Natural killer cell treated with Interleukin-12 subunit alpha and Interleukin-12 subunit beta and Interleukin-15 and Interleukin-18, amount 100 ng/mL, for 72 hours (primary cell): ENCODE measurements around the gene RTL10. TPM values are rescaled to one million over a fixed set of nuclear protein-coding genes. Genes with fewer than 3 reads are reported as not detected.

Source experiments
- ATAC-seq, 2 donors: fragments of 150-1000 bp; cut with Tn5 transposase in 1 of 2; sonication (Bioruptor Pico), chemical (Tn5 transposase) in 1 of 2; 2 replicates each; pipeline ENCODE4 v1.10.0; 2021
- DNase-seq: peaks from one replicate; pipeline ENCODE4 v3.0.0; 2022; ENCODE audit warnings: low spot score
- H3K27ac Mint-ChIP-seq, 2 donors: 1 replicate in 1 of 2; 2 replicates in 1 of 2; pipeline ENCODE4 v1.8.0; 2022; ENCODE audit warnings: mixed read lengths in 2 of 2, mild to moderate bottlenecking in 1 of 2, moderate library complexity in 1 of 2
- H3K27me3 Mint-ChIP-seq, 2 donors: 1 replicate in 1 of 2; 2 replicates in 1 of 2; pipeline ENCODE4 v1.8.0; 2022; ENCODE audit warnings: mixed read lengths in 2 of 2
- H3K36me3 Mint-ChIP-seq: one replicate; pipeline ENCODE4 v1.8.0; 2022; ENCODE audit warnings: mixed read lengths
- H3K4me1 Mint-ChIP-seq, 2 donors: 1 replicate in 1 of 2; 2 replicates in 1 of 2; pipeline ENCODE4 v1.8.0; 2022; ENCODE audit warnings: low read depth in 2 of 2, mixed read lengths in 2 of 2, mild to moderate bottlenecking in 1 of 2
- H3K4me3 Mint-ChIP-seq: one replicate; pipeline ENCODE4 v1.8.0; 2022; ENCODE audit warnings: mixed read lengths
- H3K9me3 Mint-ChIP-seq: 2 replicates; pipeline ENCODE4 v1.8.0; 2022; ENCODE audit warnings: mixed read lengths
- total RNA-seq, 2 donors: library from RNA; stranded (reverse); gene quantifications; one replicate each; pipeline ENCODE4 v1.2.3, GENCODE V29; 2022

Gene RTL10
- total RNA-seq, 2 donors from 2014 or later, result 11.2 to 26.3 TPM

- no peaks in the 10 kb centered on the region for H3K4me1 Mint-ChIP-seq
- DNase-seq (peak; percentile 58), ATAC-seq (no peak)
- H3K4me3 Mint-ChIP-seq, result no peak overlapping the region
- no peak overlapping the region for H3K27ac Mint-ChIP-seq
- no peaks in the 10 kb centered on the region for H3K36me3 Mint-ChIP-seq
- no peaks in the 10 kb centered on the region for H3K9me3 Mint-ChIP-seq
- no peaks in the 10 kb centered on the region for H3K27me3 Mint-ChIP-seq
Observed at GRCh38 chr22:19876314-19876940, 21.8 kb upstream of the RTL10 start.

GRCh38 chr22:19875531-19876313 is 21.0 kb upstream of the RTL10 start:
- DNase-seq (peak; percentile 48), ATAC-seq (no peak)
- no peaks in the 10 kb centered on the region for H3K4me1 Mint-ChIP-seq
- no peak overlapping the region for H3K27ac Mint-ChIP-seq
- no peaks in the 10 kb centered on the region for H3K27me3 Mint-ChIP-seq
- no peaks in the 10 kb centered on the region for H3K36me3 Mint-ChIP-seq
- no peaks in the 10 kb centered on the region for H3K9me3 Mint-ChIP-seq
- H3K4me3 Mint-ChIP-seq, result no peak overlapping the region

- H3K4me3 Mint-ChIP-seq, result no peak overlapping the region
- no peak overlapping the region for H3K27ac Mint-ChIP-seq
- H3K36me3 Mint-ChIP-seq, result no peaks in the 10 kb centered on the region
- peak; percentile 56 for DNase-seq
- ATAC-seq, result no peak
- H3K4me1 Mint-ChIP-seq, result no peaks in the 10 kb centered on the region
- H3K27me3 Mint-ChIP-seq, result no peaks in the 10 kb centered on the region
- H3K9me3 Mint-ChIP-seq, result no peaks in the 10 kb centered on the region
Observed at GRCh38 chr22:19875061-19875530, 20.4 kb upstream of the RTL10 start.

GRCh38 chr22:19874307-19875060 is 19.8 kb upstream of the RTL10 start:
- no peaks in the 10 kb centered on the region for H3K4me1 Mint-ChIP-seq
- DNase-seq, result peak; percentile 56
- no peak overlapping the region for H3K27ac Mint-ChIP-seq
- H3K27me3 Mint-ChIP-seq, result no peaks in the 10 kb centered on the region
- no peaks in the 10 kb centered on the region for H3K36me3 Mint-ChIP-seq
- no peak overlapping the region for H3K4me3 Mint-ChIP-seq
- no peak for ATAC-seq
- H3K9me3 Mint-ChIP-seq, result no peaks in the 10 kb centered on the region

GRCh38 chr22:19873960-19874306 is 19.3 kb upstream of the RTL10 start:
- no peaks in the 10 kb centered on the region for H3K27me3 Mint-ChIP-seq
- no peak overlapping the region for H3K4me3 Mint-ChIP-seq
- no peaks in the 10 kb centered on the region for H3K4me1 Mint-ChIP-seq
- no peaks in the 10 kb centered on the region for H3K9me3 Mint-ChIP-seq
- ATAC-seq (no peak), DNase-seq (no peak)
- H3K27ac Mint-ChIP-seq, result no peak overlapping the region
- no peaks in the 10 kb centered on the region for H3K36me3 Mint-ChIP-seq

GRCh38 chr22:19873138-19873959 is 18.7 kb upstream of the RTL10 start:
- no peaks in the 10 kb centered on the region for H3K27me3 Mint-ChIP-seq
- no peak overlapping the region for H3K27ac Mint-ChIP-seq
- DNase-seq (peak; percentile 54), ATAC-seq (no peak)
- H3K4me3 Mint-ChIP-seq, result no peak overlapping the region
- H3K36me3 Mint-ChIP-seq, result no peaks in the 10 kb centered on the region
- H3K4me1 Mint-ChIP-seq, result no peaks in the 10 kb centered on the region
- no peaks in the 10 kb centered on the region for H3K9me3 Mint-ChIP-seq

- H3K4me1 Mint-ChIP-seq, result no peaks in the 10 kb centered on the region
- DNase-seq, result peak; percentile 50
Observed at GRCh38 chr22:19872779-19873137, 18.1 kb upstream of the RTL10 start.

GRCh38 chr22:19871845-19872778 is 17.4 kb upstream of the RTL10 start:
- H3K4me1 Mint-ChIP-seq, result no peaks in the 10 kb centered on the region
- DNase-seq (peak; percentile 51), ATAC-seq (no peak)
- no peaks in the 10 kb centered on the region for H3K9me3 Mint-ChIP-seq
- no peak overlapping the region for H3K27ac Mint-ChIP-seq
- H3K27me3 Mint-ChIP-seq, result no peaks in the 10 kb centered on the region
- H3K4me3 Mint-ChIP-seq, result no peak overlapping the region
- H3K36me3 Mint-ChIP-seq, result no peaks in the 10 kb centered on the region

More at GRCh38 chr22:19872779-19873137, 18.1 kb upstream of the RTL10 start:
- Mint-ChIP-seq H3K27me3 (no peaks in the 10 kb centered on the region), H3K4me3 (no peak overlapping the region), H3K9me3 (no peaks in the 10 kb centered on the region), H3K36me3 (no peaks in the 10 kb centered on the region), H3K27ac (no peak overlapping the region)
- ATAC-seq, result no peak

GRCh38 chr22:19871023-19871844 is 16.6 kb upstream of the RTL10 start:
- no peaks in the 10 kb centered on the region for H3K9me3 Mint-ChIP-seq
- no peaks in the 10 kb centered on the region for H3K36me3 Mint-ChIP-seq
- no peak for ATAC-seq
- H3K27ac Mint-ChIP-seq, result no peak overlapping the region
- DNase-seq, result peak; percentile 47
- no peaks in the 10 kb centered on the region for H3K27me3 Mint-ChIP-seq
- H3K4me1 Mint-ChIP-seq, result no peaks in the 10 kb centered on the region
- no peak overlapping the region for H3K4me3 Mint-ChIP-seq

- DNase-seq, result peak; percentile 45
- Mint-ChIP-seq H3K4me3 (no peak overlapping the region), H3K9me3 (no peaks in the 10 kb centered on the region)
Observed at GRCh38 chr22:19870153-19871022, 15.7 kb upstream of the RTL10 start.

GRCh38 chr22:19869497-19870152 is 15.0 kb upstream of the RTL10 start:
- H3K4me1 Mint-ChIP-seq, result no peaks in the 10 kb centered on the region
- ATAC-seq (no peak), DNase-seq (peak; percentile 31)
- H3K27ac Mint-ChIP-seq, result no peak overlapping the region
- no peaks in the 10 kb centered on the region for H3K36me3 Mint-ChIP-seq
- no peaks in the 10 kb centered on the region for H3K27me3 Mint-ChIP-seq
- no peak overlapping the region for H3K4me3 Mint-ChIP-seq
- H3K9me3 Mint-ChIP-seq, result no peaks in the 10 kb centered on the region

More at GRCh38 chr22:19870153-19871022, 15.7 kb upstream of the RTL10 start:
- no peaks in the 10 kb centered on the region for H3K36me3 Mint-ChIP-seq
- H3K27me3 Mint-ChIP-seq, result no peaks in the 10 kb centered on the region
- H3K4me1 Mint-ChIP-seq, result no peaks in the 10 kb centered on the region
- ATAC-seq, result no peak
- no peak overlapping the region for H3K27ac Mint-ChIP-seq
